CD4-positive, alpha-beta T cell treated with Interleukin-6 for 4 hours (primary cell): ENCODE data around the gene RPS6KA2.
"Not testable (repeated sequence)": the region's sequence is repeated elsewhere in the genome, so short reads cannot be mapped to it uniquely, and the experiment has no call there.

Experiments
- DNase-seq: peaks from one replicate; pipeline ENCODE4 v3.0.0-alpha.2; 2020; ENCODE audit warnings: mixed read lengths

The RPS6KA2 gene

GRCh38 chr6:166655713-166656229 lies 28.7 kb upstream of the RPS6KA2 start:
- no peak for DNase-seq

GRCh38 chr6:166655251-166655650 lies 28.2 kb upstream of the RPS6KA2 start:
- no peak for DNase-seq

GRCh38 chr6:166654573-166654972 lies 27.5 kb upstream of the RPS6KA2 start:
- DNase-seq = no peak

GRCh38 chr6:166653639-166653941 lies 26.5 kb upstream of the RPS6KA2 start:
- DNase-seq = no peak

- no peak for DNase-seq
Measured at GRCh38 chr6:166650824-166651807, 24.1 kb upstream of the RPS6KA2 start.

- DNase-seq = no peak
Measured at GRCh38 chr6:166650047-166650446, 23.0 kb upstream of the RPS6KA2 start.

- no peak for DNase-seq
Measured at GRCh38 chr6:166648846-166649245, 21.8 kb upstream of the RPS6KA2 start.

- no peak for DNase-seq
Measured at GRCh38 chr6:166647896-166648295, 20.8 kb upstream of the RPS6KA2 start.

- no peak for DNase-seq
Measured at GRCh38 chr6:166646716-166647115, 19.7 kb upstream of the RPS6KA2 start.

GRCh38 chr6:166645896-166646295 lies 18.8 kb upstream of the RPS6KA2 start:
- no peak for DNase-seq

GRCh38 chr6:166644681-166645080 lies 17.6 kb upstream of the RPS6KA2 start:
- DNase-seq = no peak

- DNase-seq = no peak
Measured at GRCh38 chr6:166643891-166644590, 17.0 kb upstream of the RPS6KA2 start.

GRCh38 chr6:166642646-166643045 lies 15.6 kb upstream of the RPS6KA2 start:
- DNase-seq = no peak

- peak; percentile 22 for DNase-seq
Measured at GRCh38 chr6:166640342-166641043, 13.4 kb upstream of the RPS6KA2 start.

GRCh38 chr6:166639921-166640320 lies 12.9 kb upstream of the RPS6KA2 start:
- DNase-seq = no peak

GRCh38 chr6:166638573-166638964 lies 11.5 kb upstream of the RPS6KA2 start:
- no peak for DNase-seq

GRCh38 chr6:166637812-166638572 lies 10.9 kb upstream of the RPS6KA2 start:
- no peak for DNase-seq

GRCh38 chr6:166636934-166637333 lies 9.9 kb upstream of the RPS6KA2 start:
- no peak for DNase-seq

GRCh38 chr6:166636191-166636933 lies 9.3 kb upstream of the RPS6KA2 start:
- no peak for DNase-seq

- DNase-seq = no peak
Measured at GRCh38 chr6:166635013-166635970, 8.2 kb upstream of the RPS6KA2 start.

- DNase-seq = not testable (repeated sequence)
Measured at GRCh38 chr6:166634581-166634980, 7.5 kb upstream of the RPS6KA2 start.
